Gastrocnemius medialis (tissue), 4 donors: ENCODE data around the gene TMEM235.

Experiments used
- POLR2A ChIP-seq, 2 donors: fragments of 450-650 bp; IDR thresholded peaks; one replicate each; pipeline ENCODE4 v1.6.1; 2017; ENCODE audit warnings: antibody characterized with exemption in 2 of 2, mild to moderate bottlenecking in 2 of 2, moderate library complexity in 2 of 2
- TF ChIP-seq, protein P1 (sequence below), 5 experiments: fragments of 450-650 bp in 3 of 5; fragments of 200-600 bp in 2 of 5; sonication (generic) in 2 of 5; IDR thresholded peaks in 4 of 5; conservative IDR thresholded peaks in 1 of 5; 1 replicate in 4 of 5; 2 replicates in 1 of 5; pipeline ENCODE4 v1.5.1; 2016 to 2019; ENCODE audit warnings: antibody characterized with exemption in 5 of 5, mild to moderate bottlenecking in 3 of 5, moderate library complexity in 3 of 5

DNA sequence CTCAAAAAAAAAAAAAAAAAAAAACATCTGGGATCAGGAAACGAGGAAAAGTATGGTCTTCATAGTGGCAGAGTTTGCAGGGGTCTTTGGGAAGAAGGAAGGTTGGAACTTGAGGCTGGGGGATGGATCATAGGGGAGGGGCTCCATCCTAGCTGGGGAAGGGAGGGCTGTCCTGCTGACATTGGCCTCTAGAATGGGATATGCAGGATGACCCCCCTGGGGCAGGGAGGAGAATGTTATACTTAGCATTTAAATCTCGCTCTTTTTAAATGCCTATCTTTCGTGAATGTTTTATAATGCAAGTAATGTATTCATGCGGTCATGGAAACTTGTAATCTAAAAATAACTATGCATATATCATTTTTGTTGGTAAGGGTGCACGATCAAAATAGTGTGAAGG is 33.2 kb downstream of the TMEM235 start:
- TF ChIP-seq, protein P1, sequence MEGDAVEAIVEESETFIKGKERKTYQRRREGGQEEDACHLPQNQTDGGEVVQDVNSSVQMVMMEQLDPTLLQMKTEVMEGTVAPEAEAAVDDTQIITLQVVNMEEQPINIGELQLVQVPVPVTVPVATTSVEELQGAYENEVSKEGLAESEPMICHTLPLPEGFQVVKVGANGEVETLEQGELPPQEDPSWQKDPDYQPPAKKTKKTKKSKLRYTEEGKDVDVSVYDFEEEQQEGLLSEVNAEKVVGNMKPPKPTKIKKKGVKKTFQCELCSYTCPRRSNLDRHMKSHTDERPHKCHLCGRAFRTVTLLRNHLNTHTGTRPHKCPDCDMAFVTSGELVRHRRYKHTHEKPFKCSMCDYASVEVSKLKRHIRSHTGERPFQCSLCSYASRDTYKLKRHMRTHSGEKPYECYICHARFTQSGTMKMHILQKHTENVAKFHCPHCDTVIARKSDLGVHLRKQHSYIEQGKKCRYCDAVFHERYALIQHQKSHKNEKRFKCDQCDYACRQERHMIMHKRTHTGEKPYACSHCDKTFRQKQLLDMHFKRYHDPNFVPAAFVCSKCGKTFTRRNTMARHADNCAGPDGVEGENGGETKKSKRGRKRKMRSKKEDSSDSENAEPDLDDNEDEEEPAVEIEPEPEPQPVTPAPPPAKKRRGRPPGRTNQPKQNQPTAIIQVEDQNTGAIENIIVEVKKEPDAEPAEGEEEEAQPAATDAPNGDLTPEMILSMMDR (IDR thresholded peaks at IDR 0.05 in 4 of 5, conservative IDR thresholded peaks at IDR 0.05 in 1 of 5) = no peak
- no peak for TF ChIP-seq POLR2A (IDR thresholded peaks at IDR 0.05)
